Measurements from ENCODE around the gene TFAM.

GRCh38 chr10:58360412-58361004 lies 24.7 kb upstream of the TFAM start:
- TF ChIP-seq CTCF (IDR thresholded peaks at IDR 0.05; ENCODE audit: control extremely low read depth in 1 of 3, insufficient read depth in 1 of 3, low read depth in 1 of 3, low read length in 3 of 3): no peak
- no peak for TF ChIP-seq EP300 (IDR thresholded peaks at IDR 0.05; ENCODE audit: borderline replicate concordance in 1 of 2, low read depth in 2 of 2, low read length in 2 of 2)
- no peak for TF ChIP-seq MAX (IDR thresholded peaks at IDR 0.05)
- TF ChIP-seq POU5F1 (IDR thresholded peaks at IDR 0.05; ENCODE audit: low read depth, low read length): no peak
- TF ChIP-seq RAD21 (IDR thresholded peaks at IDR 0.05 in 1 of 2, conservative IDR thresholded peaks at IDR 0.05 in 1 of 2; ENCODE audit: low read depth in 2 of 2, low read length in 2 of 2): no peak

Measured in H1 (cell line).